ENCODE measurements around the gene ATP2B3.

DNA sequence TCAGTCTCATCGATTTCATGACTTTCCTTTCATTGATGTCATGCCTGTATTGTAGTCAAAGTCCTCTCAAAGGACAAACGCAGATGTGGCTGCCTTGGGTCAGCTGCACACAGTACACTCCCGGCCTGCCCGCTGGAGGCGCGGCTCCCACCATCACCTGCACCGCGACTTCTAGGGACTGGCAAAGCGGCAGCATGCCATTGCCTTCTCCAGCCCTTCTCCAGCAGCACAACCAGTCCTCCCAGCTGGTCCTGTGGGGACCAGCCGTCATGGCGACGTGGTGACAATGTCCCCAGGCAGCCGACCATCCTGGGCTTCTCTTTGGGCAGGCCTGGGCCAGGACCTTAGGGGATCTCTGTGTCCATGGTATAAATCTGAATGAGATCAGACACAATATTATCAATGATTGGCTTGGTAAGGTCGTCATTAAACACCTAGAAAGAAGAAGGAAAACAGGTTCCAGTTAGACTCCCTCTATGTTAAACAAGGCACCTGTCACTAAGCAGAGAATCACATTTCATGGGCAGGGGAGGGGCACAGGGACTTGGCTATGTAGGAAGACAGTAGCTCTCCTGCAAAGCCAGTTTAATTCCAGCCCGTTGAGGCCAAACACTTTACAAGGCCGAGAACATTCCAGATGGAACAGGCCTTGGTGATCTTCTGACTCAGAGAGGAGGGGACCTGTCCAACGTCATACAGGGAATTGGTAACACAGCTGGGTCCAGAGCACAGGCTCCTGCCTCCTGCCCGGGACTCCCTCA lies 70.8 kb downstream of the ATP2B3 start:
- TF ChIP-seq ZNF274 (IDR thresholded peaks at IDR 0.05; ENCODE audit: low read depth, low read length) (no peak), YY1 (IDR thresholded peaks at IDR 0.05; ENCODE audit: insufficient read depth, insufficient read length) (no peak), SUZ12 (IDR thresholded peaks at IDR 0.05; ENCODE audit: extremely low read depth, insufficient read depth, insufficient read length) (no peak)

Measured in NT2/D1 (cell line).